Measurements from ENCODE around the gene C1orf105.
"Not testable (repeated sequence)": the region's sequence is repeated elsewhere in the genome, so short reads cannot be mapped to it uniquely, and the experiment has no call there.

C1orf105 gene

GRCh38 chr1:172494166-172494565, 73.7 kb downstream of the C1orf105 start:
- no peak for TF ChIP-seq CTCF (IDR thresholded peaks at IDR 0.05; ENCODE audit: extremely low read depth, missing control alignments)
- no peak for DNase-seq (ENCODE audit: low spot score)

- DNase-seq (ENCODE audit: low spot score): not testable (repeated sequence)
These were observed 75.6 kb downstream of the C1orf105 start for GRCh38 chr1:172496127-172496526.

- no peak for DNase-seq (ENCODE audit: low spot score)
- TF ChIP-seq CTCF (IDR thresholded peaks at IDR 0.05; ENCODE audit: extremely low read depth, missing control alignments): no peak
These were observed 76.2 kb downstream of the C1orf105 start for GRCh38 chr1:172496678-172497077.

GRCh38 chr1:172497230-172497629, 76.7 kb downstream of the C1orf105 start:
- DNase-seq (ENCODE audit: low spot score): no peak
- TF ChIP-seq CTCF (IDR thresholded peaks at IDR 0.05; ENCODE audit: extremely low read depth, missing control alignments): no peak

- TF ChIP-seq CTCF (IDR thresholded peaks at IDR 0.05; ENCODE audit: extremely low read depth, missing control alignments): no peak
- no peak for DNase-seq (ENCODE audit: low spot score)
These were observed 78.4 kb downstream of the C1orf105 start for GRCh38 chr1:172498857-172499256.

- DNase-seq (ENCODE audit: low spot score): no peak
- no peak for TF ChIP-seq CTCF (IDR thresholded peaks at IDR 0.05; ENCODE audit: extremely low read depth, missing control alignments)
These were observed 79.2 kb downstream of the C1orf105 start for GRCh38 chr1:172499636-172500141.

GRCh38 chr1:172500207-172500606, 79.7 kb downstream of the C1orf105 start:
- no peak for DNase-seq (ENCODE audit: low spot score)
- no peak for TF ChIP-seq CTCF (IDR thresholded peaks at IDR 0.05; ENCODE audit: extremely low read depth, missing control alignments)

GRCh38 chr1:172507741-172508140, 87.3 kb downstream of the C1orf105 start:
- no peak for DNase-seq (ENCODE audit: low spot score)
- no peak for TF ChIP-seq CTCF (IDR thresholded peaks at IDR 0.05; ENCODE audit: extremely low read depth, missing control alignments)

Data from GM20000 (cell line).